ENCODE results near the gene TRPV6.

TRPV6 gene

DNA sequence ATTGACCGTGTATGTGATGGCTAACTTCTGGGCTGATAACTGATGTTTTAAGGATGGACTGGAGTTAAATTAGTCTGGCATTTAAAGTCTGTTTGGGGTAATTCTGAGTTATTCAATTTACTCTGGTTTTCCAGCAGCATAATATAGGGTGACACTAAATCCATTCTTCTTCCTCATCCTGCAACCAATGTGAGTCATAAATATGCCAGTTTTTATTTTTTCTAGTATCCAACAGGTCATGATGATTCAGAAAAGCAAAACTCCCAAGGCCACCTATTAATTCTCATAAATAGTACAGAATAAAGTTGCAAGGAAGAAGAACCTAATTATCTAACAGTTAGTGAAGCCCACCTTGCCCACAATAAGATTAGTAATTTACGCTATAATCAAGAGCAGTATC is 38.2 kb downstream of the TRPV6 start:
- DNase-seq, result no peak

GRCh38 chr7:142842251-142842766 is 43.2 kb downstream of the TRPV6 start:
- DNase-seq, result no peak

GRCh38 chr7:142838461-142839213 is 46.9 kb downstream of the TRPV6 start:
- no peak for DNase-seq

- DNase-seq, result no peak
These were observed 49.1 kb downstream of the TRPV6 start for GRCh38 chr7:142836426-142836825.

DNA sequence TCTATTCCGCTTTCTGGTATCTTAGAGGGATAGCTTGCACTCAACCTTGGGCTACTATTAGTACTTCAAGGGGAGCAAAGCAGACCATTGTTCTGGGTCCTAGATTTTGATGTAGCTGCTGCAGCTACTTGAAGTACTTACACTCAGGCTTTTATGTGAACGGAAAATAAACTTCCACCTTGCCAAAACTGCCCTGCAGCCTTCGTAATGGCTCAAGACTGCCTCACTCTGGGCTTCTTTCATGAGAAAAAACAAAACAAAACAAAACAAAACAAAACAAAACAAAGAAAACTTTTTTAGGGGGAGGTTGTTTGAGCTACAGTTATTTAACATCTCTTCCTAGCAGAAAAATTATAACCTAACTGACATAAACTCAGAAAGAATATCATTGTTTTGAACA is 50.1 kb downstream of the TRPV6 start:
- no peak for DNase-seq

DNA sequence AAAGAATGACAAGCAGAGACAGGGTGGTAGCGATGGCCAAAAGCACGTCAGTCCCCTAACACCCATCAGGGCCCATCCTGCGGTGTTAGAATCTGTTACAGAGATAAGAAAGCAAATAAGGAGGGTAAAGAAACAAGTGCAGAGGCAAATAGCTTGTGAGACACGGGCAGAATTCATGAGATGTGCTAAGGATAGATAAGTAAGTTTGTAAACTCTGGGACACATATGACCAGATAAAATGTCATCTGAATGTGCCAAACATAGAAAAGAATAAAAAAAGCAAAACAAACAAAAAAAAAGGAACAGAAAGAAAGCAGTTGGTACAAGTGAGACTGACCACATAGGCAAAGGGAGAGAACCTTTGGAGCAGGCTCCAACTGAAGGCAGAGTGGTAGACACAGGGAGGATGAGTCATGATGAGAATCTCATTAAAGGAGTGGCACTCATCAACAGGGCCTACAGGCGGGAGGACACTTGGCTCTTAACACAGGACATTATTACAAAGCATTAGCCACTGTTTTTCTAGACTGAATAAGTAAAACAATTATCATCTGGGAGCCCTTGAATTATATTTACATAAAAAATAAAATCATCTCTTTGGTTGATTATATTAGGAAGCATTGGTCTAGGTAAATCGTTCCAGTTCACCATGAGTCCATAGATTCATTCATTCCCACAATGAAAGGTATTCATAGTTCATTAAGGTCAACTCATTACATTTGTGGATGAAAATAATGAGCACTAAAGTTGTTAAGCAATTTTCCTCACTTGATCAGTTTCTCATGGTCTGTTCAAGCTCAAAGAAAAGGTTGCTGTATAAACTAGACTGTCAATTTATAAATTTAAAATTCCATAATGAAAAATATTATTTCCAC is 52.1 kb downstream of the TRPV6 start:
- DNase-seq, result no peak

DNA sequence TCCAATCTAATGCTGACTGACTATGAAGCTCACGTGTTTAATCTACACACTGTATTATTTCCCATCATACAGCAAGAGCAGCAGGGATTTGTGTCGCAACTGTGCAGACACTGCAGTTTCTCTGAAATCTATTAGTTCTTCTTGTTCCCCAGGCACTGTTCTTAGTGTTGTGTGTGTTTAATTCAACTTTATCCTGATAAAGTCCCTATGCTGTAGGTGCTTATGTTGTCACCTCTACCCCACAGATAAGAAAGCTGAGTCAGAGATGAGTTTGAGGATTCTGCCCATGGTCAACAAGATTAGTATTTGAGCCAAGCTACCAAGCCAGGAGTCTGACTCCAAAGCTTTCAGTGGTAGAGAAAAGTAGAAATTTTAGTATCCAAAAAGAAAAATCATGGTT is 53.1 kb downstream of the TRPV6 start:
- DNase-seq, result no peak

DNA sequence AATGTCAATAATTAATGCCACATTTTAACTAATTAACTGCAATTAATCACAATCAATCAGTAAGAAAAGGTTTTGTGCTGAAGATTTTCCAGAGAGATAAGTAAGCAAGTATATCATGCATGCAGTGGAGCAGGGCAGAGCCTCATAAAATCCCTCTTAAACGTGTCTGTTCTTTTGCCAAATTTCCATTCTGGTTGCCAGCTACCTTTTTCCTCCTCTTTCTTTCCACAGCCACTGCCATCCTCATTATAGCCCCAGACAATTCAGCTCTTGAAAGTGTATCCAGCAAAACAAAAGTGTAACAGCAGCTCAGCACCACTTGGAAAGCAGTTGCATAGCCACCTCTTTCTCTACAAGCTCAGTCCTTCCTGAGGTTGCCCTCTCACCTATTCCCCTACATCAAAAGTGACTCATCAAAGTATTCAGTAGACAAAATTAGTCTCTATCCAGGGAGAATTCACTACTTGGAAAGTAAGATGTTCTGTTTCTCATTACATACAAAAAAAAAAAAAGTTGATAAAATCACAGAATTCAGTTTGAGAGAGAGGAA is 57.5 kb downstream of the TRPV6 start:
- peak in 1 of 2 experiments; percentile 28 for DNase-seq

DNA sequence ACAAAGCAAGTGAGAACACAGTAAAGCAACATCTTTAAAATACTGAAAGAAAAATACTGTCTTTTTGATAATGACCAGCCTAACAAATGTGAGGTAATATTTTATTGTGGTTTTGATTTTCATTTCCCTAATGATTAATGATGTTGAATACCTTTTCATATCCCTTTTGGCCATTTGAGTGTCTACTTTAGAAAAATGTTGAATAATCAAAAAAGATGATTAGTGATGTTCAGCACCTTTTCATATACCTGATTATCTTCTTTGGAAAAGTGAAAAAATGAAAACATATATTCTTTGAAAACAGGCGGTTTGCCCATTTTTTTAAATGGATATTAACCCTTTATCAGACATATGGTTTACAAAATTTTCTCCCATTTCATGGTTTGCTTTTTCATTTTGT is 62.8 kb downstream of the TRPV6 start:
- no peak for DNase-seq
